ENCODE results near the gene SHLD1. TPM values are rescaled to one million over a fixed set of nuclear protein-coding genes. Genes with fewer than 3 reads are reported as not detected.

Gene SHLD1
- total RNA-seq, 2 experiments from 2014 or later: 12.4 to 13.8 TPM

DNA sequence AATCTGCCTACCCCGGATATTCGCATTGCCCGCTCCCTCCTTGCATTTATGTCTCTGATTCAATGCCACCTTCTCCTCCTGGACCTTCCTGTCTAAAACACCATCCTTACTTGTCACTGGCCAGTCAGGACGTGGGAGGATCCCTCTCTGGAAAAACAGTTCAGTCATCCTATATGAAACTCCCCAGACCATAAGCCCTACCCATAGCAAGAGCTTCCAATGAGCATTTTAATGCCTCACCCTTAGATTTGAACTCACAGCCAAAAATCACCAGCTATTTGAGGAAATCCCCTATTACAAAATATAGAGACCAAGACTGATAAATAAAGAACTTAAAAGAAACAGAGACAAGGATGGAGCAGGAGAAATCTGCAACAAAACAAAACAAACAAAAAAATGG, 86.4 kb downstream of the SHLD1 start:
- ChIA-PET POLR2A (interaction anchor here (0.6 kb wide), 1 partner anchor 83 kb away, joined by 3 read pairs; no protein-coding TSS in a partner anchor), CTCF (interaction anchor here (1.4 kb wide), 1 partner anchor 10 kb away, joined by 4 read pairs; no protein-coding TSS in a partner anchor)
- no peak overlapping the region for H3K27ac Mint-ChIP-seq
- no peak for DNase-seq
- peaks cover 4% of the 10 kb centered on the region for H3K9me3 Mint-ChIP-seq
- peaks cover 8% of the 10 kb centered on the region for H3K36me3 Mint-ChIP-seq (ENCODE audit: low read depth)
- peaks cover 20% of the 10 kb centered on the region for H3K4me1 Mint-ChIP-seq
- no peak overlapping the region for H3K4me3 Mint-ChIP-seq
- no peaks in the 10 kb centered on the region for H3K27me3 Mint-ChIP-seq

DNA sequence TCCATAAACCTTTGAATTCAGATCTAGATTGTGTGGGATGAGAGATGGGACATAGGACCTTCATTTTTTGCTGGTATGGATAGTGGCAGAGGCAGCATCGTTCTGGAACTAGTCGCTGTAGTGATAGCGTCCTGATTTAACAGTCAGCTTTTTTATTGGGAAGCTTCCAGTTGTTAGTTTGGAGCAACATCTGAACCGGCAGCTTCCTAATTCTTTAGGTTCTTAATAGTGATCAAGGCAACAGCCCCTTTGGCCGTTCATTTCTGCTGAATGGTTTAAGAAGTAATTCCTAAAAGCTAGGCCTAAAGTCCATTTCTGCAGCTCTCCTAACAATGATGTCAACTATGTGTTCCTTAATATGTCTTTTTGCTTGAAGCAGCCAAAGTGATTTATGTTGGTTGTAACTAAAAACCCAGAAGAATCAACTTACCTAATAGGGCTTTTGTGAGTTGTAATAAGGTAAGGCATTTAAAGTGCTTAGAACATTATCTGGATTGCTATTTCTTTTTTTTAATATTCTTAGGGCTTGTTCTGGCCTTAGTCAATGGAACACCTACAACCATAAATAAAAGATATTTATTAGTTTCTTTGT, 90.3 kb downstream of the SHLD1 start:
- Mint-ChIP-seq H3K36me3 (ENCODE audit: low read depth) (peaks cover 5% of the 10 kb centered on the region), H3K4me1 (peaks cover 41% of the 10 kb centered on the region), H3K9me3 (no peaks in the 10 kb centered on the region), H3K27ac (no peak overlapping the region), H3K4me3 (no peak overlapping the region), H3K27me3 (no peaks in the 10 kb centered on the region)
- no peak for DNase-seq
- POLR2A ChIA-PET: no interaction called here
- CTCF ChIA-PET: interaction anchor here (0.6 to 1.3 kb wide), 2 partner anchors 10 to 244 kb away, joined by 3 to 4 read pairs; no protein-coding TSS in a partner anchor

DNA sequence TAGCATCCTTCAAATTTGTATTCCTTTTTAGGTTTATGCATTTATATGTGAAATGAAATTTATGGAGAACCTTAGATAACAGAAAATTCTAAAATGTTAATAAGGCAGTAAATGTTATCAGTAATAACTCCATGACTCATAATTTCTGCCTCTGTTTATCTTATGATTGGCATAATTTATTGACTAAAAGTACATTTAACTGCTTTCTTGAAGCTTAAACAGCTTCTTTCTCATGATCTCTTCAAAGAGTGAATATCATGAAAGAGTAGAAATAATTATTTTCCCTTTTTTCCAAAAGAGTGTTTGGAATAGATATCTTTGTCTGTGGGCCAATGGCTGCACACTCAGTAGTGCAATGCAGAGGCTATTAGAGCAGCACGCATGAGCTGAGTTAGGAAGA, 91.3 kb downstream of the SHLD1 start:
- no peak overlapping the region for H3K4me3 Mint-ChIP-seq
- no peak for DNase-seq
- H3K27me3 Mint-ChIP-seq: no peaks in the 10 kb centered on the region
- no peaks in the 10 kb centered on the region for H3K9me3 Mint-ChIP-seq
- ChIA-PET POLR2A (no interaction called here), CTCF (interaction anchor here (0.6 to 1.3 kb wide), 2 partner anchors 61 to 313 kb away, joined by 3 read pairs; no protein-coding TSS in a partner anchor)
- peaks cover 8% of the 10 kb centered on the region for H3K36me3 Mint-ChIP-seq (ENCODE audit: low read depth)
- peaks cover 40% of the 10 kb centered on the region for H3K4me1 Mint-ChIP-seq
- no peak overlapping the region for H3K27ac Mint-ChIP-seq

DNA sequence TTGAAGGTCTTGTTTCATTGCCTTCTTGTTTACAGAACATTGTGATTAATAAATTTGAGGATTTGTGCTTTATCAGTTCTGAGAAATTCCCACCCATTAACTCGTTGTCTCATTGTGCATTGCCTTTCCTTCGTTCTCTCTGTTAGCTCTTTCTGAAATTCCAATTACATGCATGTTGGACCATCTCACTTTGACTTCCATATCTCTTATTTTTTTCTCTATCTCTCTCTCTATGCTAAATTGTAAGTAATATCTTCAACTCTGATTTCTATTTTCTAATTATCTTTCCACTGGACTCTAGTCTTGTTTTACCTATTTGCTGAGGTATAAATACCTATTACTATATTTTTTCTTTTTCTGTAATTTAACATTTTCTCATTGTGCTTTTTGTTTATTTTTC, 92.3 kb downstream of the SHLD1 start:
- POLR2A ChIA-PET: interaction anchor here (0.7 kb wide), 1 partner anchor 29 kb away, joined by 3 read pairs; no protein-coding TSS in a partner anchor
- Mint-ChIP-seq H3K36me3 (ENCODE audit: low read depth) (peaks cover 8% of the 10 kb centered on the region), H3K4me3 (no peak overlapping the region), H3K27ac (no peak overlapping the region), H3K4me1 (peaks cover 37% of the 10 kb centered on the region), H3K27me3 (no peaks in the 10 kb centered on the region), H3K9me3 (no peaks in the 10 kb centered on the region)
- DNase-seq: no peak
- CTCF ChIA-PET: interaction anchor here (1.0 to 1.3 kb wide), 3 partner anchors 8 to 314 kb away, joined by 3 to 5 read pairs (median 3); no protein-coding TSS in a partner anchor

DNA sequence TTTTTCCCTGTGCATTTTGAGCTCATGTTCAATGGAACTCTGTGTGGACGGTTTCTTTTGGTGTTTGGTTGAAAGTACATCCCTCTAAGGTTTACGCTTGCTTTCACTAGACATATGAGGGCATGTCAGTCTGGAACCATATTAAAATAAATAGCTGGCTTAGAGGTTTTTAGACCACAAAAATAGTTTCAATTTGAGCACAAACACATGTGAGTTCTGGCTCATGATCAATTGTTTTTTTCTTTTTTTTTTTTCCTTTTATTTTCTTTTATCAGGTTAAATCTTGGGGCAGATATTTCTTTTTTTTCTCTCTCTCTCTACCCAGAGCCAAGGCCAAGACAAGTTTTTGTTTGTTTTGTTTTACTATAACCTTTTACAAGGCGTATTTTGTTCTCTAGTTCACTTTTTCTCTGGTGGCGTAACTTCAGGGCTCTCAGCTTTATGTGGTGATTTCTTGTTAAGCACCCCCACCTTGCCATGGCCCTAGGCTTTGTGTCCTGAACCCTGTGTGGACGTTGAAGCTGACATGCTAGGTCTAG, 92.9 kb downstream of the SHLD1 start:
- Mint-ChIP-seq H3K36me3 (ENCODE audit: low read depth) (peaks cover 8% of the 10 kb centered on the region), H3K27me3 (no peaks in the 10 kb centered on the region), H3K9me3 (no peaks in the 10 kb centered on the region), H3K4me3 (peak overlapping the region; percentile 6), H3K27ac (peak overlapping the region; percentile 51), H3K4me1 (peaks cover 40% of the 10 kb centered on the region)
- ChIA-PET CTCF (interaction anchor here (1.0 to 1.3 kb wide), 4 partner anchors 9 to 315 kb away, joined by 3 to 5 read pairs (median 3); no protein-coding TSS in a partner anchor), POLR2A (no interaction called here)
- DNase-seq: no peak

DNA sequence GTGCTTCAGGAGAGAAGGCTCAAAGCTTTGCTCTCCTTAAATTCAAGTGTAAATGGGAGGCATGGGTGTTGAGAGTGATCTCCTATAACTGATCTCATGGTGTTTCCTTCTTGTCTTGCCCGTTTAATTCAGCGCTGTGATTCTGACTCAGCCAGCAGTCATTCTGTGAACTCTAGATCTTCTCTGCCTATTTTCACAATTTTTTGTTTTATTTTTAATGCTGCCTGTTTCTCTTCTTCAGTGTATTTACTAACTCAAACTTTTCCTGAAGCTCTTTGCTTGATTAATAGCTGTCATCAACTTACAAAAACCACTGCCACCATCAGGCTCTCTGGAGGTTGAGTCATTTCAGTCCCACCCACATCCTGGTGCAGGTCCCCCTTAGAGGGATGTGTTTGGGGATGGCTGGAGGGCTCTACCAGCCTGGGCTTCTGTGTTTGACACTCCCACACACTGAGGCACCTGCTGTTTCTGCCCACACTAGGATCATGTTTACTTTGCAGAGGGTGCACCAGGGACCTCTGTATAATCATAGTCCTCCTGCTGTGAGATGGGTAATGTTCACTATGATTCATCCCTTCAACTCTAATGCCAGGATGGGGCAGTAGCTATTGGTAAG, 94.0 kb downstream of the SHLD1 start:
- Mint-ChIP-seq H3K4me3 (peak overlapping the region; percentile 14), H3K4me1 (peaks cover 48% of the 10 kb centered on the region), H3K9me3 (no peaks in the 10 kb centered on the region), H3K27ac (peak overlapping the region; percentile 71), H3K27me3 (no peaks in the 10 kb centered on the region), H3K36me3 (ENCODE audit: low read depth) (peaks cover 8% of the 10 kb centered on the region)
- ChIA-PET CTCF (interaction anchor here (1.0 to 1.1 kb wide), 2 partner anchors 109 to 287 kb away, joined by 3 to 4 read pairs; no protein-coding TSS in a partner anchor), POLR2A (interaction anchor here (0.5 kb wide), 1 partner anchor 47 kb away, joined by 8 read pairs; no protein-coding TSS in a partner anchor)
- peak; percentile 60 for DNase-seq

DNA sequence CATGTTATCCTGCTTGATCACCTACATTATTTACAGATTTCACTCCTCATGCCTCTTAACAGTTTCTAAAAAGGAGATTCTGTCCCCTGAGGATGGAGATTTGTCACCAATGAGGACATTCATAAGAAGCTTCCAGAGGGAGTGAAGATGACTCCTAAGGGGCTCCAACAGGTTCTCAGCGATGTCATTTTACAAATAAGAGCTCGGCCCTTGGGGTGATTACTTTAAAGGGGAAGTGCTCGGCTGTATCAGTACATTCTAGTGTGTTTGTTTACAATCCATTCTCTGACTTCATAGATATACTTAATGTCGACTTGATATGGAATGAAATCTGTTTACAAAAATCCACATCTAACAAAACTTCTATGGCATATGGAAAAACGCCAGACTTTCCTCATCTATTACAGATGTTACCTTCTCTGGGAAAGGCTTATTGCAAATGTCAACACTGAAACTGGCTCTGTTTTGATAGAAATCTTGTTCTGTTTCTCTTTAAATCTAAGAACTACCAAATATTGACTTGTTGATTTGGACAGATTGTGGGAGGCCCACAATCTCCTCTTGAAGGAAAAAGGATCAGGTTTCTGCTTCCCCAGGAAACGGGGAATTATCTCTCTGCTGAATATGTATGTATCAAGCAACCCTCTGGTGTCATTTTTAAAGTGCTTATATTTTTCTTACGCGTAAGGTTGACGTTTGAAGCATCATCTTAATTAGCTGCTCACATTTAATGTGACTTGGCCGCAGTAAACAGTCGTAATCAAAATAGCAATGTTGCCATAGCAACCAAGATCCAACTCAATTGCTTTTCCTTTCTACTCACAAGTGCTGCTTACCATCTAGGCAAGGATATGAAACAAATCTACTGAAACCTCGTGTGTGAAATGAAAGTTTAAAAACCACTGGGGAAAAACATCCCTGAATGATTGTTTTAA, 95.7 kb downstream of the SHLD1 start:
- H3K27me3 Mint-ChIP-seq: no peaks in the 10 kb centered on the region
- H3K4me3 Mint-ChIP-seq: no peak overlapping the region
- no peak for DNase-seq
- no peak overlapping the region for H3K27ac Mint-ChIP-seq
- H3K4me1 Mint-ChIP-seq: peaks cover 48% of the 10 kb centered on the region
- POLR2A ChIA-PET: interaction anchor here (0.6 kb wide), 1 partner anchor 237 kb away, joined by 14 read pairs; no protein-coding TSS in a partner anchor
- peaks cover 8% of the 10 kb centered on the region for H3K36me3 Mint-ChIP-seq (ENCODE audit: low read depth)
- no peaks in the 10 kb centered on the region for H3K9me3 Mint-ChIP-seq
- CTCF ChIA-PET: interaction anchor here (0.8 to 1.2 kb wide), 3 partner anchors 10 to 22 kb away, joined by 3 to 5 read pairs (median 4); no protein-coding TSS in a partner anchor

DNA sequence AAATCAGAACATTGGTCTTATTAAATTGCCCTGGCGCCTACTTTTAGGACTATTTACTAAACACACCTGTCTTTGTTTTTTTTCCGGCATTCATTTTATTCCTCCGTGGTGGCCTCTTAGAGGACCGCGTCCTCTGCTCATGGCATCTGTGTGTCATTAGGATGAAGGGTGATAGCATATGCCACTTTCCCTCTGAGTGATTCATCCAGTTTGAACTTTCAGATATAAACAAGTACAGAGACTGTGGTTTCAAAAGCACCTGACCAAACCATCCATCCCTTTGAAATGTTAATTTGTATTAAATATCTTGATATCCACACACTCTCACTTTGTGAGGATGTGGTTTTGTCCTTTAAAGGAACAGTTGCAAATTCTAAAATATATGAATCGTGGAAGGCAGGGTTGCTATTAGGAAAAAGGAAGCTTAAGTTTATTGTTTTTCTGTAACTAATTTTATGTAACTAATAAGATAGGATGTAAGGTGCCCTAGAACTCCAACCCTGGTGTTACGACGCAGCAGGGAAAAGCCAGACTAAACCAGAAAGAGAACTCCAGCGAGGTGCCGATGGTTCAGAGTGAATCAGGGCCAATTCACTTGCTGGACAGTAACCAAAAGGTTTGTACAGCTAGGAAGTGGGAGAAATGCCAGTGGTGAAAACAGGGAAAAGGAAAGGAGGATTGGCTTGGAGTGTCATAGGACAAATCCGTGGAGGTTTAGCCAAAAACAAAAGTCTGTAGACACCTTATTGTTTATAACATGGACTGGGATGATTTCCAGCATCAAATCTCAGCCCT, 98.7 kb downstream of the SHLD1 start:
- Mint-ChIP-seq H3K9me3 (no peaks in the 10 kb centered on the region), H3K27me3 (no peaks in the 10 kb centered on the region), H3K4me3 (no peak overlapping the region), H3K4me1 (peaks cover 31% of the 10 kb centered on the region), H3K27ac (no peak overlapping the region), H3K36me3 (ENCODE audit: low read depth) (peaks cover 3% of the 10 kb centered on the region)
- ChIA-PET POLR2A (no interaction called here), CTCF (interaction anchor here (0.6 kb wide), 2 partner anchors 34 to 55 kb away, joined by 3 to 7 read pairs; no protein-coding TSS in a partner anchor)
- DNase-seq: no peak

DNA sequence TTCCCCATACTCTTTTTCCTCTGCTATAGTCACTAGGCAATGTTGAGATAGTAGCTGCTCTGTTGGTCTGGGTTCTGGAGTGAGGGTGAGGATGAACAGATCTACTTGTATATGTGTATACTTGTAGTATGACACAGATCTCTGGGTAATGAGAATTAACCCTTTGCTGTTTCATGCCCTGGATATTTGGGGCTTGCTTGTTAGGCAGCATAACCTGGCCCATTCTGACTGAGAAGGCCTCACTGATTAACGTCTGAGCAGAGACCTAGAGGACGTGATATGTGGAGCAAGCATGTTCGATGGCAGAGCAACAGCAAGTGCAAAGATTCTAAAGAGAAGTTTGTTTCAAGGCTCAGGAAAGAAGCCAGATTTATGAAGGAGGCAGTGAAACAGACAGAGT, 105.7 kb downstream of the SHLD1 start:
- no peaks in the 10 kb centered on the region for H3K36me3 Mint-ChIP-seq (ENCODE audit: low read depth)
- ChIA-PET CTCF (no interaction called here), POLR2A (no interaction called here)
- no peak for DNase-seq
- H3K27me3 Mint-ChIP-seq: no peaks in the 10 kb centered on the region
- H3K4me1 Mint-ChIP-seq: no peaks in the 10 kb centered on the region
- no peak overlapping the region for H3K27ac Mint-ChIP-seq
- no peaks in the 10 kb centered on the region for H3K9me3 Mint-ChIP-seq
- H3K4me3 Mint-ChIP-seq: no peak overlapping the region

DNA sequence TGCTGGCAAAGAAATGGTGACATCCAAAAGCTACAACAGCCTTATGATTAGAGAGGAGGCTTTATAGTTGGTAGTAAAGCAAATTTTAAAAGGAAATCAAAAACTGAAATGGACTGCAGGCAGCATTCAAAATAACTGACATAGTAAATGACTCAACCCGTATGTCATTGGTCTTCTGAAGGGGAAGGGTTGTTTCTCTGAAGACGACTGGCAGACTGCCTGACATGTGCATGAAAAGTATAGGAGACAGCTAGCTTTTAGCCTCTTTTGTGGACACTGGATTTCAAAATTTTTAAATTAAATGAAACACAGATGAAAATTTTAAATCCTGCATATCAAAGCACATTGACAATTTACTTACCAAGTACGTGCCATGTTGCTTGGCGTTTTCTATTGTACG, 109.4 kb downstream of the SHLD1 start:
- Mint-ChIP-seq H3K27me3 (no peaks in the 10 kb centered on the region), H3K36me3 (ENCODE audit: low read depth) (peaks cover 4% of the 10 kb centered on the region), H3K4me3 (no peak overlapping the region), H3K4me1 (peaks cover 14% of the 10 kb centered on the region), H3K27ac (no peak overlapping the region), H3K9me3 (no peaks in the 10 kb centered on the region)
- POLR2A ChIA-PET: no interaction called here
- CTCF ChIA-PET: interaction anchor here (1.7 kb wide), 1 partner anchor 13 kb away, joined by 3 read pairs; no protein-coding TSS in a partner anchor
- DNase-seq: no peak

DNA sequence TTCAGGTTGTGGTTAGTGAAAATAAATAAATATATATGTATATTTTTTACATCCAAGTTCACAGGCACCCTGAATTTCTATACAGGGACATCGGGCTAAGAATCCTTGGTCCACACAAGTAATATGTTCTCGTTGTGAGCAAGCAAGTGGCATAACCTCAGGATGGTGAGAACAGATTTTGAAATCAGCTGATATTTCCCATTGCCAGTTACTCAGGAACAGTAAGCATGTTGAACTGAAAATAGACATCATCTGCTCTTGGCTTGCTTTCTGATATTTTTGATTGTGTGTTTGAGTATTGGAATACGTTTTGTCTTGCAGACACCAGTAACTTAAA, 112.5 kb downstream of the SHLD1 start:
- H3K36me3 Mint-ChIP-seq (ENCODE audit: low read depth): peaks cover 6% of the 10 kb centered on the region
- ChIA-PET POLR2A (no interaction called here), CTCF (interaction anchor here (0.9 kb wide), 1 partner anchor 12 kb away, joined by 3 read pairs; no protein-coding TSS in a partner anchor)
- no peak overlapping the region for H3K4me3 Mint-ChIP-seq
- H3K27me3 Mint-ChIP-seq: no peaks in the 10 kb centered on the region
- no peaks in the 10 kb centered on the region for H3K9me3 Mint-ChIP-seq
- no peak overlapping the region for H3K27ac Mint-ChIP-seq
- H3K4me1 Mint-ChIP-seq: peaks cover 14% of the 10 kb centered on the region
- no peak for DNase-seq

All from activated CD4-positive, alpha-beta T cell treated with anti-CD3 and anti-CD28 coated beads, Interleukin-2, amount 10 ng/mL, durations not matched to agents 7 days and 5 days (primary cell).